Stimulated activated CD4-positive, alpha-beta T cell treated with anti-CD3 and anti-CD28 coated beads, Interleukin-15, amount 100 ng/mL, for 48 hours (primary cell): ENCODE data around the gene CTNNA1.

Source experiments
- DNase-seq, 2 donors: peaks; one replicate each; pipeline ENCODE4 v3.0.0-alpha.2; 2020; ENCODE audit warnings: low read depth in 2 of 2

Gene CTNNA1

GRCh38 chr5:138932171-138932810 lies 179.1 kb downstream of the CTNNA1 start:
- DNase-seq = no peak

GRCh38 chr5:138933522-138934290 lies 180.5 kb downstream of the CTNNA1 start:
- no peak for DNase-seq

- no peak for DNase-seq
These were observed 181.7 kb downstream of the CTNNA1 start for GRCh38 chr5:138934971-138935370.

- no peak for DNase-seq
These were observed 182.2 kb downstream of the CTNNA1 start for GRCh38 chr5:138935466-138935865.

GRCh38 chr5:138936225-138936967 lies 183.2 kb downstream of the CTNNA1 start:
- DNase-seq = no peak

GRCh38 chr5:138936968-138937345 lies 183.7 kb downstream of the CTNNA1 start:
- no peak for DNase-seq

GRCh38 chr5:138937392-138938387 lies 184.5 kb downstream of the CTNNA1 start:
- no peak for DNase-seq

GRCh38 chr5:138938526-138938925 lies 185.3 kb downstream of the CTNNA1 start:
- DNase-seq = no peak

GRCh38 chr5:138942066-138942465 lies 188.8 kb downstream of the CTNNA1 start:
- DNase-seq = no peak

- DNase-seq = no peak
These were observed 189.6 kb downstream of the CTNNA1 start for GRCh38 chr5:138942861-138943260.

- DNase-seq = no peak
These were observed 190.5 kb downstream of the CTNNA1 start for GRCh38 chr5:138943599-138944173.

- DNase-seq = no peak
These were observed 191.5 kb downstream of the CTNNA1 start for GRCh38 chr5:138944527-138945322.

GRCh38 chr5:138945421-138946240 lies 192.4 kb downstream of the CTNNA1 start:
- no peak for DNase-seq

GRCh38 chr5:138946241-138946623 lies 193.0 kb downstream of the CTNNA1 start:
- DNase-seq = no peak

- DNase-seq = no peak
These were observed 193.8 kb downstream of the CTNNA1 start for GRCh38 chr5:138946831-138947560.

GRCh38 chr5:138947780-138948179 lies 194.6 kb downstream of the CTNNA1 start:
- no peak for DNase-seq

GRCh38 chr5:138948471-138949222 lies 195.4 kb downstream of the CTNNA1 start:
- DNase-seq = no peak

- no peak for DNase-seq
These were observed 196.0 kb downstream of the CTNNA1 start for GRCh38 chr5:138949223-138949574.
